K562 (cell line): Measurements from ENCODE around the gene NAA38. TPM values are rescaled to one million over a fixed set of nuclear protein-coding genes. Genes with fewer than 3 reads are reported as not detected.
A peak's percentile ranks its signal among the peaks of the same experiment; 100 is the strongest.

ENCODE experiments used
- FOXA1 ChIP-seq: fragments of 450-650 bp; IDR thresholded peaks from 2 replicates; pipeline ENCODE4 v1.6.1; 2016; ENCODE audit warnings: mild to moderate bottlenecking, borderline replicate concordance
- MAX ChIP-seq: sonication (generic); formaldehyde crosslinking; IDR thresholded peaks from 2 replicates; pipeline ENCODE4 v1.9.0; 2022; ENCODE audit warnings: mild to moderate bottlenecking, missing genetic modification reagents
- PHF8 ChIP-seq: fragments of 200-600 bp; sonication (generic); IDR thresholded peaks from 2 replicates; pipeline ENCODE4 v1.6.1; 2012; ENCODE audit warnings: mixed run types, mild to moderate bottlenecking, inconsistent platforms, low read length, moderate library complexity, borderline replicate concordance
- RHOXF2B ChIP-seq: fragments of 250-450 bp; sonication (Bioruptor Pico); conservative IDR thresholded peaks from 2 replicates; pipeline ENCODE4 v1.5.1; 2021
- SMAD4 ChIP-seq: fragments of 250-450 bp; sonication (Bioruptor Pico); conservative IDR thresholded peaks from 2 replicates; pipeline ENCODE4 v1.8.0; 2021; ENCODE audit warnings: inconsistent platforms, mild to moderate bottlenecking, moderate library complexity
- SPI1 ChIP-seq: IDR thresholded peaks from 2 replicates; pipeline ENCODE4 v1.6.1; 2011; ENCODE audit warnings: low read depth, low read length, control low read depth, borderline replicate concordance
- TCF15 ChIP-seq: fragments of 250-450 bp; sonication (Bioruptor Pico); IDR thresholded peaks from 2 replicates; pipeline ENCODE4 v1.8.0; 2022; ENCODE audit warnings: moderate library complexity, mild to moderate bottlenecking, inconsistent platforms
- VEZF1 ChIP-seq: fragments of 200-800 bp; sonication (Bioruptor generic); IDR thresholded peaks from 2 replicates; pipeline ENCODE4 v1.6.1; 2017; ENCODE audit warnings: missing genetic modification characterization, missing compliant biosample characterization
- ZBTB43 ChIP-seq: sonication (generic); formaldehyde crosslinking; IDR thresholded peaks from 2 replicates; pipeline ENCODE4 v1.8.0; 2023; ENCODE audit warnings: mild to moderate bottlenecking, missing genetic modification reagents
- ZNF146 ChIP-seq: IDR thresholded peaks from one replicate; pipeline ENCODE4 v1.6.1; 2018; ENCODE audit warnings: missing compliant biosample characterization; ENCODE audit not compliant: unreplicated experiment
- ZNF445 ChIP-seq: fragments of 250-450 bp; sonication (Bioruptor Pico); IDR thresholded peaks from 2 replicates; pipeline ENCODE4 v1.4.0; 2020; ENCODE audit warnings: low read depth, mild to moderate bottlenecking, moderate library complexity
- polyA plus RNA-seq, 8 experiments: library from polyadenylated mRNA; depleted of rRNA in 4 of 8; stranded (reverse) in 5 of 8; unstranded in 3 of 8; fragments of >200 nt; fragmentation: Nextera tagmentation in 2 of 8; fragmentation: Illumina TruSeq in 1 of 8; extraction: Ambion mirVana in 2 of 8; extraction: Trizol in 1 of 8; gene quantifications; 2 replicates each; pipeline versions ENCODE4 v1.2.1 to v1.2.3, GENCODE V29; 2011 to 2014; ENCODE audit warnings: inconsistent platforms in 1 of 8, missing spikeins in 1 of 8
- total RNA-seq, 7 experiments: library from RNA; depleted of rRNA in 6 of 7; stranded (reverse); fragments of >200 nt in 6 of 7; fragmentation: Illumina TruSeq in 2 of 7; extraction: Trizol in 2 of 7; gene quantifications; 2 replicates each; pipeline versions ENCODE4 v1.2.1 to v1.2.3, GENCODE V29; 2011 to 2021; ENCODE audit warnings: low replicate concordance in 1 of 7

The NAA38 gene
- total and polyA plus RNA-seq, 9 of the 15 experiments (the other 6 are each of a cell fraction or from before 2014, with no cell fraction given), result 16.4 to 99.8 (median 57.3) TPM

- TF ChIP-seq FOXA1 (no peak), PHF8 (0 out of 2 replicates have a peak, but pooled peaks have one; percentile 13), ZNF445 (no peak), VEZF1 (CRISPR knock-in tag) (peak; percentile 68; the same call in 1 of the 2 replicates), SPI1 (no peak), ZBTB43 (CRISPR knock-in tag) (no peak), RHOXF2B (CRISPR knock-in tag) (no peak), MAX (no peak), ZNF146 (CRISPR knock-in tag) (no peak), TCF15 (CRISPR knock-in tag) (no peak), SMAD4 (CRISPR knock-in tag) (no peak)
These were observed 27.4 kb upstream of the NAA38 start (continued) for GRCh38 chr17:7884581-7885366.
